WTC11 (cell line): Measurements from ENCODE around the gene DOCK8. TPM values are rescaled to one million over a fixed set of nuclear protein-coding genes. Genes with fewer than 3 reads are reported as not detected.

Experiments used
- ATAC-seq: fragments of 200-7000 bp; cut with Tn5 transposase; 2 replicates; pipeline ENCODE4 v1.10.0; 2021; ENCODE audit warnings: mild to moderate bottlenecking, moderate library complexity
- CTCF ChIA-PET: fragments of 300-600 bp; sonication (Branson Sonifier 250); formaldehyde crosslinking; loops from one replicate; lab custom pipeline; 2021; ENCODE audit warnings: antibody characterized with exemption; lab: Charles Lee
- POLR2A ChIA-PET: fragments of 350-600 bp; sonication (Branson Sonifier 250); formaldehyde crosslinking; loops from one replicate; lab custom pipeline; 2021; ENCODE audit warnings: antibody characterized with exemption; lab: Charles Lee
- DNase-seq: peaks from one replicate; pipeline ENCODE4 v3.0.0; 2021; ENCODE audit warnings: low spot score
- H3K27ac Mint-ChIP-seq: 2 replicates; pipeline ENCODE4 v1.8.0; 2021; ENCODE audit warnings: mixed read lengths
- H3K27me3 Mint-ChIP-seq: 2 replicates; pipeline ENCODE4 v1.8.0; 2021; ENCODE audit warnings: low read depth, mild to moderate bottlenecking, moderate library complexity, mixed read lengths
- H3K36me3 Mint-ChIP-seq: 2 replicates; pipeline ENCODE4 v1.8.0; 2021; ENCODE audit warnings: mixed read lengths
- H3K4me1 Mint-ChIP-seq: 2 replicates; pipeline ENCODE4 v1.8.0; 2022; ENCODE audit warnings: mixed read lengths
- H3K4me3 Mint-ChIP-seq: 2 replicates; pipeline ENCODE4 v1.8.0; 2021; ENCODE audit warnings: mild to moderate bottlenecking, moderate library complexity, mixed read lengths
- H3K9me3 Mint-ChIP-seq: 2 replicates; pipeline ENCODE4 v1.8.0; 2021; ENCODE audit warnings: mixed read lengths
- AFF4 ChIP-seq: sonication (generic); formaldehyde crosslinking; IDR thresholded peaks from 2 replicates; pipeline ENCODE4 v1.8.1; 2023; ENCODE audit warnings: mild to moderate bottlenecking, missing genetic modification reagents, borderline replicate concordance
- CREB1 ChIP-seq: sonication (generic); formaldehyde crosslinking; IDR thresholded peaks from 2 replicates; pipeline ENCODE4 v1.8.0; 2023; ENCODE audit warnings: mild to moderate bottlenecking, missing genetic modification reagents
- E2F4 ChIP-seq: sonication (generic); formaldehyde crosslinking; IDR thresholded peaks from 2 replicates; pipeline ENCODE4 v1.8.1; 2022; ENCODE audit warnings: low read depth, mild to moderate bottlenecking, moderate library complexity, missing genetic modification reagents, borderline replicate concordance
- E2F5 ChIP-seq: sonication (generic); formaldehyde crosslinking; IDR thresholded peaks from 2 replicates; pipeline ENCODE4 v1.8.1; 2022; ENCODE audit warnings: mild to moderate bottlenecking, moderate library complexity, missing genetic modification reagents
- ESRRA ChIP-seq: sonication (generic); formaldehyde crosslinking; IDR thresholded peaks from 2 replicates; pipeline ENCODE4 v1.8.1; 2022; ENCODE audit warnings: mild to moderate bottlenecking, missing genetic modification reagents, borderline replicate concordance
- HMGA2 ChIP-seq: fragments of 250-450 bp; sonication (Bioruptor Pico); IDR thresholded peaks from 2 replicates; pipeline ENCODE4 v1.4.0; 2021; ENCODE audit warnings: mild to moderate bottlenecking, moderate library complexity
- IRF1 ChIP-seq: sonication (generic); formaldehyde crosslinking; IDR thresholded peaks from 2 replicates; pipeline ENCODE4 v1.8.0; 2023; ENCODE audit warnings: missing genetic modification reagents
- JUN ChIP-seq: sonication (generic); formaldehyde crosslinking; IDR thresholded peaks from 2 replicates; pipeline ENCODE4 v1.8.0; 2023; ENCODE audit warnings: mild to moderate bottlenecking, missing genetic modification reagents
- MXD4 ChIP-seq: fragments of 250-450 bp; sonication (Bioruptor Pico); IDR thresholded peaks from 2 replicates; pipeline ENCODE4 v1.8.0; 2021; ENCODE audit warnings: mild to moderate bottlenecking, moderate library complexity, borderline replicate concordance
- SOX15 ChIP-seq: fragments of 250-450 bp; sonication (Bioruptor Pico); IDR thresholded peaks from 2 replicates; pipeline ENCODE4 v1.9.0; 2021; ENCODE audit warnings: mild to moderate bottlenecking
- ZNF263 ChIP-seq: sonication (generic); formaldehyde crosslinking; IDR thresholded peaks from 2 replicates; pipeline ENCODE4 v1.8.1; 2022; ENCODE audit warnings: low read depth, mild to moderate bottlenecking, moderate library complexity, missing genetic modification reagents
- ZNF317 ChIP-seq: sonication (generic); formaldehyde crosslinking; IDR thresholded peaks from 2 replicates; pipeline ENCODE4 v1.8.1; 2023; ENCODE audit warnings: low read depth, mild to moderate bottlenecking, moderate library complexity, missing genetic modification reagents, borderline replicate concordance
- ZNF396 ChIP-seq: fragments of 250-450 bp; sonication (Bioruptor Pico); IDR thresholded peaks from 2 replicates; pipeline ENCODE4 v1.8.0; 2021; ENCODE audit warnings: mild to moderate bottlenecking, moderate library complexity, borderline replicate concordance
- ZNF425 ChIP-seq: fragments of 250-450 bp; sonication (Bioruptor Pico); conservative IDR thresholded peaks from 2 replicates; pipeline ENCODE4 v1.9.0; 2021; ENCODE audit warnings: mild to moderate bottlenecking
- total RNA-seq: library from RNA; stranded (reverse); gene quantifications from 3 replicates; pipeline ENCODE4 v1.2.3, GENCODE V29; 2021

The DOCK8 gene
- total RNA-seq, 1 experiment from 2014 or later = 3.2 TPM

GRCh38 chr9:265209-265870 is 50.7 kb downstream of the DOCK8 start:
- no peak overlapping the region for H3K4me3 Mint-ChIP-seq
- H3K9me3 Mint-ChIP-seq = peaks cover 3% of the 10 kb centered on the region; the same call in 1 of the 2 replicates
- no peaks in the 10 kb centered on the region for H3K4me1 Mint-ChIP-seq
- DNase-seq (no peak), ATAC-seq (no peak)
- H3K27ac Mint-ChIP-seq = no peak overlapping the region
- CTCF ChIA-PET = no interaction called here
- H3K27me3 Mint-ChIP-seq = no peaks in the 10 kb centered on the region
- POLR2A ChIA-PET = interaction anchor here (1.0 kb wide), 1 partner anchor 31 kb away, joined by 3 read pairs; no protein-coding TSS in a partner anchor
- TF ChIP-seq ESRRA (CRISPR knock-in tag) = no peak
- TF ChIP-seq CREB1 = no peak
- no peak for TF ChIP-seq ZNF396 (CRISPR knock-in tag)
- no peak for TF ChIP-seq SOX15 (CRISPR knock-in tag)
- no peak for TF ChIP-seq IRF1
- no peaks in the 10 kb centered on the region for H3K36me3 Mint-ChIP-seq

- Mint-ChIP-seq H3K27me3 (no peaks in the 10 kb centered on the region), H3K4me1 (no peaks in the 10 kb centered on the region), H3K36me3 (no peaks in the 10 kb centered on the region)
- TF ChIP-seq HMGA2 (CRISPR knock-in tag) = no peak
- TF ChIP-seq MXD4 (CRISPR knock-in tag) = no peak
- no peak for TF ChIP-seq E2F4 (CRISPR knock-in tag)
- no peak for TF ChIP-seq E2F5 (CRISPR knock-in tag)
- no peak for TF ChIP-seq ZNF396 (CRISPR knock-in tag)
- TF ChIP-seq AFF4 (CRISPR knock-in tag) = no peak
- no peak for TF ChIP-seq JUN (CRISPR knock-in tag)
- no peak for TF ChIP-seq ZNF263
- no peak for TF ChIP-seq ZNF317 (CRISPR knock-in tag)
- no peak for TF ChIP-seq ZNF425 (CRISPR knock-in tag)
- TF ChIP-seq, all 79 proteins: peak for 0
- peaks cover 3% of the 10 kb centered on the region; the same call in 1 of the 2 replicates for H3K9me3 Mint-ChIP-seq
- no peak overlapping the region for H3K27ac Mint-ChIP-seq
- ChIA-PET POLR2A (no interaction called here), CTCF (interaction anchor here (0.7 kb wide), 1 partner anchor 10 kb away, joined by 3 read pairs; no protein-coding TSS in a partner anchor)
- DNase-seq (no peak), ATAC-seq (no peak)
- no peak overlapping the region for H3K4me3 Mint-ChIP-seq
These were observed 51.6 kb downstream of the DOCK8 start for GRCh38 chr9:266228-266627.
